Upper lobe of left lung (tissue), 6 donors: Measurements from ENCODE around the gene OSGIN1. TPM values are rescaled to one million over a fixed set of nuclear protein-coding genes. Genes with fewer than 3 reads are reported as not detected.

Experiments used
- ATAC-seq, 2 donors: fragments of 200-7000 bp; cut with Tn5 transposase; one replicate each; pipeline ENCODE4 v1.9.1; 2022; ENCODE audit warnings: mild to moderate bottlenecking in 2 of 2, moderate library complexity in 2 of 2; ENCODE audit not compliant: low FRiP score in 2 of 2
- DNase-seq, 2 donors: peaks; one replicate each; pipeline ENCODE4 v3.0.0-alpha.2; 2019 to 2020
- H3K27ac ChIP-seq, 4 donors: fragments of 200-600 bp; sonication (generic); one replicate each; pipeline ENCODE4 v1.5.1; 2016 to 2019
- H3K27me3 ChIP-seq, 4 donors: fragments of 200-600 bp; sonication (generic); one replicate each; pipeline ENCODE4 v1.5.1; 2017 to 2019
- H3K36me3 ChIP-seq, 4 donors: fragments of 200-600 bp; sonication (generic); one replicate each; pipeline ENCODE4 v1.5.1; 2016 to 2019
- H3K4me1 ChIP-seq, 4 donors: fragments of 200-600 bp; sonication (generic); one replicate each; pipeline ENCODE4 v1.5.1; 2018 to 2019
- H3K4me3 ChIP-seq, 4 donors: fragments of 200-600 bp; sonication (generic); one replicate each; pipeline ENCODE4 v1.5.1; 2017 to 2019; ENCODE audit warnings: mild to moderate bottlenecking in 2 of 4, moderate library complexity in 1 of 4
- H3K9me3 ChIP-seq, 4 donors: fragments of 200-600 bp; sonication (generic); one replicate each; pipeline ENCODE4 v1.5.1; 2018 to 2019
- CTCF ChIP-seq, 6 experiments: fragments of 450-650 bp in 4 of 6; fragments of 200-600 bp in 2 of 6; sonication (generic) in 2 of 6; IDR thresholded peaks; one replicate each; pipeline ENCODE4 v1.5.1; 2016 to 2019; ENCODE audit warnings: antibody characterized with exemption in 6 of 6
- EP300 ChIP-seq, 4 donors: sonication (generic); formaldehyde crosslinking; IDR thresholded peaks; one replicate each; pipeline ENCODE4 v1.5.1; 2017; ENCODE audit warnings: antibody characterized with exemption in 4 of 4, control low read depth in 2 of 4
- POLR2A ChIP-seq, 4 donors: fragments of 450-650 bp; IDR thresholded peaks; one replicate each; pipeline ENCODE4 v1.5.1; 2016 to 2017; ENCODE audit warnings: antibody characterized with exemption in 4 of 4, mild to moderate bottlenecking in 2 of 4
- POLR2AphosphoS5 ChIP-seq, 2 donors: sonication (generic); formaldehyde crosslinking; IDR thresholded peaks; one replicate each; pipeline ENCODE4 v1.5.1; 2017; ENCODE audit warnings: antibody characterized with exemption in 2 of 2
- WGBS, 2 donors: methylation state at CpG; one replicate each; pipeline ENCODE4 v1.1.5; 2017 to 2018; 5-methylcytosine and 5-hydroxymethylcytosine counted together
- total RNA-seq, 6 donors: library from RNA; depleted of rRNA in 4 of 6; stranded (reverse); fragments of >200 nt in 4 of 6; gene quantifications; one replicate each; pipeline versions ENCODE4 v1.1.0 to v1.2.1, GENCODE V29; 2016 to 2021
- donor health status: DM: no; HTN: no; CAD: no; lungs with moderate emphysema.
- donor health status: DM: no; HTN: yes; CAD: no; lungs with severe emphysema.

OSGIN1 gene
- total RNA-seq, 6 donors from 2014 or later: 7.3 to 34.2 (median 16.3) TPM

- Histone ChIP-seq H3K4me3 (no peak overlapping the region), H3K4me1 (peaks cover 0 to 5% (median 4%) of the 10 kb centered on the region in 4 donors), H3K27ac (no peak overlapping the region), H3K36me3 (no peaks in the 10 kb centered on the region), H3K9me3 (no peaks in the 10 kb centered on the region), H3K27me3 (no peaks in the 10 kb centered on the region)
- 89 to 100% methylated on average over 1 to 7 of the region's 10 CpGs for whole genome bisulfite sequencing, 2 donors
- ATAC-seq (no peak), DNase-seq (no peak)
- TF ChIP-seq EP300 (IDR thresholded peaks at IDR 0.05): no peak
- TF ChIP-seq POLR2AphosphoS5 (IDR thresholded peaks at IDR 0.05): no peak
- TF ChIP-seq POLR2A (IDR thresholded peaks at IDR 0.05): no peak
- no peak for TF ChIP-seq CTCF (IDR thresholded peaks at IDR 0.05)
These were observed 17.2 kb upstream of the OSGIN1 start for GRCh38 chr16:83935858-83936255.

GRCh38 chr16:83936581-83937165 lies 16.4 kb upstream of the OSGIN1 start:
- DNase-seq: no peak

GRCh38 chr16:83937267-83937666 lies 15.8 kb upstream of the OSGIN1 start:
- no peaks in the 10 kb centered on the region for H3K27me3 ChIP-seq
- H3K9me3 ChIP-seq: no peaks in the 10 kb centered on the region
- no peak for DNase-seq
- H3K4me3 ChIP-seq: no peak overlapping the region
- H3K27ac ChIP-seq: no peak overlapping the region
- no peaks in the 10 kb centered on the region for H3K36me3 ChIP-seq
- 92 to 100% methylated on average over 2 of the region's 2 CpGs for WGBS, 2 donors
- TF ChIP-seq POLR2A (IDR thresholded peaks at IDR 0.05) (no peak), EP300 (IDR thresholded peaks at IDR 0.05) (no peak), POLR2AphosphoS5 (IDR thresholded peaks at IDR 0.05) (no peak), CTCF (IDR thresholded peaks at IDR 0.05) (no peak)
- H3K4me1 ChIP-seq: peaks cover 0 to 5% (median 4%) of the 10 kb centered on the region in 4 donors
- ATAC-seq: no peak

More at GRCh38 chr16:83936581-83937165, 16.4 kb upstream of the OSGIN1 start:
- Histone ChIP-seq H3K4me3 (no peak overlapping the region), H3K4me1 (peaks cover 0 to 5% (median 4%) of the 10 kb centered on the region in 4 donors), H3K36me3 (no peaks in the 10 kb centered on the region), H3K27ac (no peak overlapping the region), H3K9me3 (no peaks in the 10 kb centered on the region), H3K27me3 (no peaks in the 10 kb centered on the region)
- 89 to 93% methylated on average over 19 of the region's 19 CpGs for WGBS, 2 donors
- no peak for ATAC-seq
- TF ChIP-seq POLR2A (IDR thresholded peaks at IDR 0.05) (no peak), POLR2AphosphoS5 (IDR thresholded peaks at IDR 0.05) (no peak), CTCF (IDR thresholded peaks at IDR 0.05) (no peak), EP300 (IDR thresholded peaks at IDR 0.05) (no peak)

GRCh38 chr16:83937922-83938885 lies 14.8 kb upstream of the OSGIN1 start:
- DNase-seq (no peak), ATAC-seq (no peak)
- 90 to 92% methylated on average over 18 of the region's 18 CpGs for WGBS, 2 donors
- Histone ChIP-seq H3K36me3 (no peaks in the 10 kb centered on the region), H3K4me3 (no peak overlapping the region), H3K9me3 (no peaks in the 10 kb centered on the region), H3K27ac (no peak overlapping the region), H3K4me1 (peaks cover 0 to 5% (median 4%) of the 10 kb centered on the region in 4 donors), H3K27me3 (no peaks in the 10 kb centered on the region)
- no peak for TF ChIP-seq POLR2A (IDR thresholded peaks at IDR 0.05)
- no peak for TF ChIP-seq POLR2AphosphoS5 (IDR thresholded peaks at IDR 0.05)
- TF ChIP-seq EP300 (IDR thresholded peaks at IDR 0.05): no peak

- Histone ChIP-seq H3K9me3 (no peaks in the 10 kb centered on the region), H3K27me3 (no peaks in the 10 kb centered on the region), H3K27ac (no peak overlapping the region), H3K4me3 (no peak overlapping the region), H3K36me3 (no peaks in the 10 kb centered on the region), H3K4me1 (peaks cover 0 to 5% (median 4%) of the 10 kb centered on the region in 4 donors)
- ATAC-seq: peak in 1 of 2 donors; percentile 45
- peak in 1 of 2 donors; percentile 44 for DNase-seq
- TF ChIP-seq CTCF (IDR thresholded peaks at IDR 0.05) (no peak), POLR2AphosphoS5 (IDR thresholded peaks at IDR 0.05) (no peak), POLR2A (IDR thresholded peaks at IDR 0.05) (no peak), EP300 (IDR thresholded peaks at IDR 0.05) (no peak)
- 59 to 72% methylated on average over 6 to 12 of the region's 12 CpGs for WGBS, 2 donors
These were observed 13.7 kb upstream of the OSGIN1 start for GRCh38 chr16:83939266-83939855.
